ENCODE measurements around the gene TGM2.

DNA sequence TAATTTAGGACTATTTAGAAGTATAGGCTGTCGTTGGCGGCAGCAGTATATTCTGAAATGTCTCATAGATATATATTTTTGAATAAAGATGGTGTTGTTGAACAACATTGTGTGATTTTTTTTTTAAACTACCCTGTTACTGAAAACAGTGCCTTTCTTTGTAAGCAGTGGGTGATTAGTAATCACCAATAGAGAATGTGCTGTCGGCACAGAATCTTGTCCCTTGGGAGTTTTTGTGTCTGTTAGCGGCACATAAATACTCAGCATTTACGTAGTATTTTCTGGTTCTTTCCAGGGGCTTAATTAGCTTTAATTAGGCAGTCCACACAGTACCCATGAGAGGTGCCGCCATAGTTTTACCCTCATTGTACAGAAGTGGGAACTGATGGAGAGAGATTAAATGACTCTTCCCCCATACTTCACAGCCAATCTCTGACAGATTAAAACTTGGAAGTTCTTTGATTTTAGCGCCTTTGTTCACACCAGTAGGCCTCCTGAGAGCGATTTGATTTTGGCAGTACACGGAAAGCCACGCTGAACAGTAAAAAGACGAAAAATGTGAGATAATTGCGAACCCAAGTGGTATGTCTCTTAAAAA, 72.7 kb downstream of the TGM2 start:
- TF ChIP-seq, protein P1, sequence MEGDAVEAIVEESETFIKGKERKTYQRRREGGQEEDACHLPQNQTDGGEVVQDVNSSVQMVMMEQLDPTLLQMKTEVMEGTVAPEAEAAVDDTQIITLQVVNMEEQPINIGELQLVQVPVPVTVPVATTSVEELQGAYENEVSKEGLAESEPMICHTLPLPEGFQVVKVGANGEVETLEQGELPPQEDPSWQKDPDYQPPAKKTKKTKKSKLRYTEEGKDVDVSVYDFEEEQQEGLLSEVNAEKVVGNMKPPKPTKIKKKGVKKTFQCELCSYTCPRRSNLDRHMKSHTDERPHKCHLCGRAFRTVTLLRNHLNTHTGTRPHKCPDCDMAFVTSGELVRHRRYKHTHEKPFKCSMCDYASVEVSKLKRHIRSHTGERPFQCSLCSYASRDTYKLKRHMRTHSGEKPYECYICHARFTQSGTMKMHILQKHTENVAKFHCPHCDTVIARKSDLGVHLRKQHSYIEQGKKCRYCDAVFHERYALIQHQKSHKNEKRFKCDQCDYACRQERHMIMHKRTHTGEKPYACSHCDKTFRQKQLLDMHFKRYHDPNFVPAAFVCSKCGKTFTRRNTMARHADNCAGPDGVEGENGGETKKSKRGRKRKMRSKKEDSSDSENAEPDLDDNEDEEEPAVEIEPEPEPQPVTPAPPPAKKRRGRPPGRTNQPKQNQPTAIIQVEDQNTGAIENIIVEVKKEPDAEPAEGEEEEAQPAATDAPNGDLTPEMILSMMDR (IDR thresholded peaks at IDR 0.05 in 8 of 11, conservative IDR thresholded peaks at IDR 0.05 in 3 of 11): no peak
- TF ChIP-seq POLR2A (IDR thresholded peaks at IDR 0.05) (no peak), POLR2AphosphoS5 (IDR thresholded peaks at IDR 0.05) (no peak)

Measured in spleen (tissue), 7 donors.